GM23338 (cell line): Measurements from ENCODE around the gene DHX32. TPM values are rescaled to one million over a fixed set of nuclear protein-coding genes. Genes with fewer than 3 reads are reported as not detected.

Source experiments
- ATAC-seq: fragments of 200-7000 bp; cut with Tn5 transposase; 3 replicates; pipeline ENCODE4 v1.9.1; 2020
- DNase-seq: peaks from one replicate; pipeline ENCODE4 v3.0.0-alpha.2; 2015; ENCODE audit warnings: low spot score
- H2AFZ ChIP-seq: fragments of 200-600 bp; sonication (generic); 2 replicates; pipeline ENCODE4 v1.8.0; 2016; ENCODE audit warnings: antibody characterized with exemption, mild to moderate bottlenecking, moderate library complexity
- H3F3A ChIP-seq: fragments of 200-600 bp; sonication (generic); replicated peaks from 2 replicates; pipeline ENCODE4 v1.8.0; 2017; ENCODE audit warnings: antibody characterized with exemption, mixed run types, low read depth
- H3K27ac ChIP-seq: fragments of 200-600 bp; sonication (generic); 2 replicates; pipeline ENCODE4 v1.6.1; 2016; ENCODE audit warnings: low read depth
- H3K27me3 ChIP-seq: fragments of 200-600 bp; sonication (generic); 2 replicates; pipeline ENCODE4 v1.8.0; 2016; ENCODE audit warnings: mild to moderate bottlenecking, mixed run types, moderate library complexity; ENCODE audit not compliant: insufficient read depth
- H3K36me3 ChIP-seq: fragments of 200-600 bp; sonication (generic); 2 replicates; pipeline ENCODE4 v1.8.0; 2016; ENCODE audit warnings: mild to moderate bottlenecking; ENCODE audit not compliant: insufficient read depth
- H3K4me1 ChIP-seq: fragments of 200-600 bp; sonication (generic); 2 replicates; pipeline ENCODE4 v1.8.0; 2016; ENCODE audit warnings: mild to moderate bottlenecking, moderate library complexity; ENCODE audit not compliant: insufficient read depth
- H3K4me2 ChIP-seq: fragments of 200-600 bp; sonication (generic); 2 replicates; pipeline ENCODE4 v1.7.1; 2017; ENCODE audit warnings: mixed run types
- H3K4me3 ChIP-seq: fragments of 200-600 bp; sonication (generic); 2 replicates; pipeline ENCODE4 v1.6.1; 2016; ENCODE audit warnings: mixed run types
- H3K79me2 ChIP-seq: fragments of 200-600 bp; sonication (generic); replicated peaks from 2 replicates; pipeline ENCODE4 v1.8.0; 2017; ENCODE audit warnings: mild to moderate bottlenecking; ENCODE audit not compliant: insufficient read depth
- H3K9me2 ChIP-seq: fragments of 200-600 bp; sonication (generic); 2 replicates; pipeline ENCODE4 v1.8.0; 2017; ENCODE audit not compliant: insufficient read depth
- H4K20me1 ChIP-seq: fragments of 200-600 bp; sonication (generic); replicated peaks from 2 replicates; pipeline ENCODE4 v1.8.0; 2017; ENCODE audit warnings: mild to moderate bottlenecking; ENCODE audit not compliant: insufficient read depth
- H3K27ac Mint-ChIP-seq: 2 replicates; pipeline ENCODE4 v1.8.0; 2020; ENCODE audit warnings: inconsistent platforms, mild to moderate bottlenecking, moderate library complexity, mixed read lengths
- H3K27me3 Mint-ChIP-seq: 3 replicates; pipeline ENCODE4 v1.8.0; 2022; ENCODE audit warnings: low read depth, mild to moderate bottlenecking, moderate library complexity, mixed read lengths, inconsistent platforms; ENCODE audit not compliant: insufficient read depth, poor library complexity
- H3K36me3 Mint-ChIP-seq: 3 replicates; pipeline ENCODE4 v1.8.0; 2021; ENCODE audit warnings: low read depth, mild to moderate bottlenecking, inconsistent platforms, moderate library complexity, mixed read lengths
- H3K4me1 Mint-ChIP-seq: 3 replicates; pipeline ENCODE4 v1.8.0; 2020; ENCODE audit warnings: mild to moderate bottlenecking, inconsistent platforms, mixed read lengths
- H3K4me3 Mint-ChIP-seq: 3 replicates; pipeline ENCODE4 v1.8.0; 2021; ENCODE audit warnings: moderate library complexity, mild to moderate bottlenecking, inconsistent platforms, mixed read lengths
- H3K9me3 Mint-ChIP-seq: 3 replicates; pipeline ENCODE4 v1.8.0; 2020; ENCODE audit warnings: moderate library complexity, mild to moderate bottlenecking, inconsistent platforms, mixed read lengths
- CREB1 ChIP-seq: fragments of 250-450 bp; sonication (Bioruptor Pico); IDR thresholded peaks from 2 replicates; pipeline ENCODE4 v1.5.0; 2020; ENCODE audit warnings: low read depth, mild to moderate bottlenecking, moderate library complexity
- EZH2 ChIP-seq: fragments of 200-600 bp; sonication (generic); IDR thresholded peaks from one replicate; pipeline ENCODE4 v1.8.0; 2017; ENCODE audit warnings: antibody characterized with exemption, mild to moderate bottlenecking, low read depth; ENCODE audit not compliant: unreplicated experiment
- EZH2phosphoT487 ChIP-seq: fragments of 200-600 bp; sonication (generic); IDR thresholded peaks from one replicate; pipeline ENCODE4 v1.8.1; 2018; ENCODE audit warnings: antibody characterized with exemption; ENCODE audit not compliant: unreplicated experiment
- JUNB ChIP-seq: IDR thresholded peaks from one replicate; pipeline ENCODE4 v1.6.1; 2016; ENCODE audit warnings: antibody characterized with exemption; ENCODE audit not compliant: unreplicated experiment
- NANOG ChIP-seq: IDR thresholded peaks from 2 replicates; pipeline ENCODE4 v1.6.1; 2016; ENCODE audit warnings: antibody characterized with exemption, borderline replicate concordance
- POLR2AphosphoS5 ChIP-seq: IDR thresholded peaks from 2 replicates; pipeline ENCODE4 v1.6.1; 2016; ENCODE audit warnings: antibody characterized with exemption, low read depth
- REST ChIP-seq: IDR thresholded peaks from one replicate; pipeline ENCODE4 v1.6.1; 2018; ENCODE audit warnings: antibody characterized with exemption; ENCODE audit not compliant: unreplicated experiment
- ZNF114 ChIP-seq: fragments of 250-450 bp; sonication (Bioruptor Pico); IDR thresholded peaks from 2 replicates; pipeline ENCODE4 v1.5.0; 2020; ENCODE audit warnings: mild to moderate bottlenecking, moderate library complexity
- ZNF331 ChIP-seq: fragments of 250-450 bp; sonication (Bioruptor Pico); IDR thresholded peaks from 2 replicates; pipeline ENCODE4 v1.5.0; 2020; ENCODE audit warnings: low read depth, mild to moderate bottlenecking, moderate library complexity
- polyA plus RNA-seq: library from polyadenylated mRNA; unstranded; fragments of >200 nt; fragmentation: Nextera tagmentation; extraction: Ambion mirVana; gene quantifications from 2 replicates; pipeline ENCODE4 v1.2.1, GENCODE V29; 2016
- total RNA-seq: library from RNA; depleted of rRNA; stranded (reverse); fragments of >200 nt; shearing (Covaris generic); gene quantifications from 2 replicates; pipeline ENCODE4 v1.2.3, GENCODE V29; 2014
- TF ChIP-seq, protein P1 (sequence below), 2 experiments: fragments of 200-600 bp in 1 of 2; sonication (generic) in 1 of 2; conservative IDR thresholded peaks; 2 replicates each; pipeline versions ENCODE4 v1.5.1 to v1.6.1; 2016 to 2017; ENCODE audit warnings: antibody characterized with exemption in 2 of 2, low read depth in 2 of 2, mild to moderate bottlenecking in 2 of 2, moderate library complexity in 1 of 2

Gene DHX32
- total and polyA plus RNA-seq, 2 experiments from 2014 or later = 9.5 to 21.6 TPM

- Histone ChIP-seq H2AFZ (no peak overlapping the region), H3K9me2 (no peaks in the 10 kb centered on the region), H3F3A (no peaks in the 10 kb centered on the region), H3K36me3 (no peaks in the 10 kb centered on the region), H3K27ac (no peak overlapping the region), H3K79me2 (no peaks in the 10 kb centered on the region), H3K27me3 (no peaks in the 10 kb centered on the region), H4K20me1 (no peaks in the 10 kb centered on the region; the same call in 1 of the 2 replicates), H3K4me2 (no peak overlapping the region), H3K4me3 (no peak overlapping the region), H3K4me1 (no peaks in the 10 kb centered on the region)
- peaks cover 19% of the 10 kb centered on the region for H3K36me3 Mint-ChIP-seq
- no peak overlapping the region for H3K27ac Mint-ChIP-seq
- H3K4me1 Mint-ChIP-seq = no peaks in the 10 kb centered on the region; the same call in 2 of the 3 replicates
- DNase-seq (no peak), ATAC-seq (no peak)
- TF ChIP-seq CREB1 (no peak), EZH2 (no peak), JUNB (no peak), POLR2AphosphoS5 (no peak), ZNF331 (CRISPR knock-in tag) (no peak), EZH2phosphoT487 (no peak), REST (no peak), NANOG (no peak), ZNF114 (CRISPR knock-in tag) (no peak)
- TF ChIP-seq, protein P1, sequence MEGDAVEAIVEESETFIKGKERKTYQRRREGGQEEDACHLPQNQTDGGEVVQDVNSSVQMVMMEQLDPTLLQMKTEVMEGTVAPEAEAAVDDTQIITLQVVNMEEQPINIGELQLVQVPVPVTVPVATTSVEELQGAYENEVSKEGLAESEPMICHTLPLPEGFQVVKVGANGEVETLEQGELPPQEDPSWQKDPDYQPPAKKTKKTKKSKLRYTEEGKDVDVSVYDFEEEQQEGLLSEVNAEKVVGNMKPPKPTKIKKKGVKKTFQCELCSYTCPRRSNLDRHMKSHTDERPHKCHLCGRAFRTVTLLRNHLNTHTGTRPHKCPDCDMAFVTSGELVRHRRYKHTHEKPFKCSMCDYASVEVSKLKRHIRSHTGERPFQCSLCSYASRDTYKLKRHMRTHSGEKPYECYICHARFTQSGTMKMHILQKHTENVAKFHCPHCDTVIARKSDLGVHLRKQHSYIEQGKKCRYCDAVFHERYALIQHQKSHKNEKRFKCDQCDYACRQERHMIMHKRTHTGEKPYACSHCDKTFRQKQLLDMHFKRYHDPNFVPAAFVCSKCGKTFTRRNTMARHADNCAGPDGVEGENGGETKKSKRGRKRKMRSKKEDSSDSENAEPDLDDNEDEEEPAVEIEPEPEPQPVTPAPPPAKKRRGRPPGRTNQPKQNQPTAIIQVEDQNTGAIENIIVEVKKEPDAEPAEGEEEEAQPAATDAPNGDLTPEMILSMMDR (conservative IDR thresholded peaks at IDR 0.05; ENCODE audit: low read depth in 2 of 2) = no peak
- H3K27me3 Mint-ChIP-seq = peaks cover 1% of the 10 kb centered on the region
- H3K4me3 Mint-ChIP-seq = no peak overlapping the region
- no peaks in the 10 kb centered on the region; the same call in 2 of the 3 replicates for H3K9me3 Mint-ChIP-seq
These were observed 86.0 kb downstream of the DHX32 start for GRCh38 chr10:125795128-125795527.
